ENCODE results near the gene EIF3I. TPM values are rescaled to one million over a fixed set of nuclear protein-coding genes. Genes with fewer than 3 reads are reported as not detected.

The EIF3I gene
- total RNA-seq, 1 donor from 2014 or later = 184 TPM

GRCh38 chr1:32195531-32195930, 26.7 kb upstream of the EIF3I start:
- Histone ChIP-seq H4K20me1 (ENCODE audit: insufficient read depth, low read length) (peaks cover 59% of the 10 kb centered on the region), H3K4me2 (ENCODE audit: low read length) (no peak overlapping the region), H3K36me3 (ENCODE audit: insufficient read depth, low read length) (peaks cover 66% of the 10 kb centered on the region), H3K4me1 (ENCODE audit: insufficient read depth, low read length) (peaks cover 7% of the 10 kb centered on the region), H3K9me3 (ENCODE audit: insufficient read depth, low read depth, low read length) (no peaks in the 10 kb centered on the region), H2AFZ (ENCODE audit: low read depth, low read length) (no peak overlapping the region), H3K27ac (ENCODE audit: low read depth, low read length) (no peak overlapping the region), H3K27me3 (ENCODE audit: insufficient read depth, low read length) (no peaks in the 10 kb centered on the region), H3K4me3 (ENCODE audit: insufficient read depth, low read depth, low read length) (no peak overlapping the region), H3K79me2 (ENCODE audit: insufficient read depth, low read length) (peaks cover 8% of the 10 kb centered on the region), H3K9ac (ENCODE audit: low read length) (no peak overlapping the region)
- H3K27ac Mint-ChIP-seq (ENCODE audit: unreplicated experiment) = no peak overlapping the region
- H3K4me3 Mint-ChIP-seq (ENCODE audit: unreplicated experiment) = no peak overlapping the region
- FAIRE-seq (no peak), DNase-seq (ENCODE audit: low read depth) (no peak)
- no peaks in the 10 kb centered on the region for H3K27me3 Mint-ChIP-seq (ENCODE audit: low read depth, unreplicated experiment)
- H3K9me3 Mint-ChIP-seq (ENCODE audit: unreplicated experiment) = no peaks in the 10 kb centered on the region
- no peak for TF ChIP-seq CTCF (IDR thresholded peaks at IDR 0.05; ENCODE audit: insufficient read depth, low read depth, low read length)
- no peak for TF ChIP-seq EZH2 (IDR thresholded peaks at IDR 0.05; ENCODE audit: insufficient read depth, low read length)
- peaks cover 22% of the 10 kb centered on the region for H3K4me1 Mint-ChIP-seq (ENCODE audit: low read depth, unreplicated experiment)
- H3K36me3 Mint-ChIP-seq (ENCODE audit: low read depth, unreplicated experiment) = peaks cover 28% of the 10 kb centered on the region

- Histone ChIP-seq H2AFZ (ENCODE audit: low read depth, low read length) (no peak overlapping the region), H3K27ac (ENCODE audit: low read depth, low read length) (no peak overlapping the region), H3K4me2 (ENCODE audit: low read length) (no peak overlapping the region), H3K9ac (ENCODE audit: low read length) (no peak overlapping the region), H3K27me3 (ENCODE audit: insufficient read depth, low read length) (no peaks in the 10 kb centered on the region), H3K79me2 (ENCODE audit: insufficient read depth, low read length) (peaks cover 5% of the 10 kb centered on the region), H3K4me1 (ENCODE audit: insufficient read depth, low read length) (peaks cover 13% of the 10 kb centered on the region), H3K36me3 (ENCODE audit: insufficient read depth, low read length) (peaks cover 61% of the 10 kb centered on the region), H3K9me3 (ENCODE audit: insufficient read depth, low read depth, low read length) (no peaks in the 10 kb centered on the region), H3K4me3 (ENCODE audit: insufficient read depth, low read depth, low read length) (no peak overlapping the region), H4K20me1 (ENCODE audit: insufficient read depth, low read length) (peaks cover 54% of the 10 kb centered on the region)
- peak overlapping the region; percentile 62 for H3K4me3 Mint-ChIP-seq (ENCODE audit: unreplicated experiment)
- H3K27ac Mint-ChIP-seq (ENCODE audit: unreplicated experiment) = no peak overlapping the region
- no peaks in the 10 kb centered on the region for H3K27me3 Mint-ChIP-seq (ENCODE audit: low read depth, unreplicated experiment)
- peaks cover 28% of the 10 kb centered on the region for H3K36me3 Mint-ChIP-seq (ENCODE audit: low read depth, unreplicated experiment)
- TF ChIP-seq CTCF (IDR thresholded peaks at IDR 0.05; ENCODE audit: insufficient read depth, low read depth, low read length) (no peak), EZH2 (IDR thresholded peaks at IDR 0.05; ENCODE audit: insufficient read depth, low read length) (no peak)
- no peak for FAIRE-seq
- DNase-seq (ENCODE audit: low read depth) = no peak
- H3K9me3 Mint-ChIP-seq (ENCODE audit: unreplicated experiment) = no peaks in the 10 kb centered on the region
- H3K4me1 Mint-ChIP-seq (ENCODE audit: low read depth, unreplicated experiment) = peaks cover 22% of the 10 kb centered on the region
These were observed 26.0 kb upstream of the EIF3I start for GRCh38 chr1:32195972-32196823.

- peaks cover 28% of the 10 kb centered on the region for H3K4me1 Mint-ChIP-seq (ENCODE audit: low read depth, unreplicated experiment)
- FAIRE-seq = no peak
- no peaks in the 10 kb centered on the region for H3K27me3 Mint-ChIP-seq (ENCODE audit: low read depth, unreplicated experiment)
These were observed 25.1 kb upstream of the EIF3I start for GRCh38 chr1:32197074-32197473.

More at GRCh38 chr1:32197074-32197473, 25.1 kb upstream of the EIF3I start:
- Mint-ChIP-seq H3K4me3 (ENCODE audit: unreplicated experiment) (no peak overlapping the region), H3K9me3 (ENCODE audit: unreplicated experiment) (no peaks in the 10 kb centered on the region), H3K36me3 (ENCODE audit: low read depth, unreplicated experiment) (peaks cover 21% of the 10 kb centered on the region), H3K27ac (ENCODE audit: unreplicated experiment) (no peak overlapping the region)
- no peak overlapping the region for H3K9ac ChIP-seq (ENCODE audit: low read length)
- H3K4me2 ChIP-seq (ENCODE audit: low read length) = no peak overlapping the region
- peaks cover 52% of the 10 kb centered on the region for H3K36me3 ChIP-seq (ENCODE audit: insufficient read depth, low read length)
- no peak for TF ChIP-seq CTCF (IDR thresholded peaks at IDR 0.05; ENCODE audit: insufficient read depth, low read depth, low read length)
- no peak for TF ChIP-seq EZH2 (IDR thresholded peaks at IDR 0.05; ENCODE audit: insufficient read depth, low read length)
- no peaks in the 10 kb centered on the region for H3K79me2 ChIP-seq (ENCODE audit: insufficient read depth, low read length)
- no peaks in the 10 kb centered on the region for H3K27me3 ChIP-seq (ENCODE audit: insufficient read depth, low read length)
- H4K20me1 ChIP-seq (ENCODE audit: insufficient read depth, low read length) = peaks cover 46% of the 10 kb centered on the region
- DNase-seq (ENCODE audit: low read depth) = no peak
- no peak overlapping the region for H2AFZ ChIP-seq (ENCODE audit: low read depth, low read length)
- no peak overlapping the region for H3K27ac ChIP-seq (ENCODE audit: low read depth, low read length)
- peaks cover 22% of the 10 kb centered on the region for H3K4me1 ChIP-seq (ENCODE audit: insufficient read depth, low read length)
- no peak overlapping the region for H3K4me3 ChIP-seq (ENCODE audit: insufficient read depth, low read depth, low read length)
- no peaks in the 10 kb centered on the region for H3K9me3 ChIP-seq (ENCODE audit: insufficient read depth, low read depth, low read length)
